ENCODE measurements around the gene SULF2.
"Not testable (repeated sequence)": the region's sequence is repeated elsewhere in the genome, so short reads cannot be mapped to it uniquely, and the experiment has no call there.

Gene SULF2

DNA sequence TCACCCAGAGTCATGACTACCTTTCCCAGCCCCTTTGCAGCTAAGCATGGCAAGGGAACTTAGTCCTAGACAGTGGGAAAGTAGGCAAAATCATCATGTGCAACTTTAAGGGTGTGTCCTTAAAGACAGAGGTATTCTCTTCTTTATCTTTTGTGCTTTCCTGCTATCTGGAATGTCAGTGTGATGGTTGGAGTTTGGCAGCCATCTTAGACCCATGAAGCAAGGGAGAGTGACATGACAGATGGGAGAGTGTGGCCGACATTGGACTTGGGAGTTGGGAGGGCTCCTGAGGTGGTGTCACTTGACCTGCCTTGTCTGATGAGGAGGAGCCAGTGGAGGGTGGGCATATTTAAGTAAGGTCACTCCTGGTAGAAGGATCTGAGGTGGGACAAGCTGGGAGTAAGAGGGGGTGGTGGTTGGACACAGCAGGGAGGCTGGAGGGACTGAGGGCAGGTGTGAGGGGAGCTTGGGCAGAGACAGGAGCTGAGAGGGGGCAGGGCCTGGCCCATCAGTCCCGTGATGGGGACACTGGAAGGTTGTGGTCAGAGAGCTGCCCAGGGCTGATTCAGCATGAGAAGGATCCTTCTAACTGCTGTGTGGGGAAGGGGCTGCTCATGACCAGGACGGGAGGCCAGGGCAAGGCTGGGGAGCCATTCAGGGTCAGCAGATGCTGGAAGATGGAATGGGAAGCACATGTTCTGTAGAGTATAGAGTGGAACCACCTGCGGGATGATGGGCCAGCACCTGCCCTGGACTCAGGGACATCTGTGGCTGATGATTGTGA lies 29.5 kb upstream of the SULF2 start:
- no peak overlapping the region for H3K4me3 ChIP-seq (replicated peaks; ENCODE audit: low read depth, low read length)
- no peak for DNase-seq (ENCODE audit: extremely low read depth, low read depth)
- TF ChIP-seq, protein P1, sequence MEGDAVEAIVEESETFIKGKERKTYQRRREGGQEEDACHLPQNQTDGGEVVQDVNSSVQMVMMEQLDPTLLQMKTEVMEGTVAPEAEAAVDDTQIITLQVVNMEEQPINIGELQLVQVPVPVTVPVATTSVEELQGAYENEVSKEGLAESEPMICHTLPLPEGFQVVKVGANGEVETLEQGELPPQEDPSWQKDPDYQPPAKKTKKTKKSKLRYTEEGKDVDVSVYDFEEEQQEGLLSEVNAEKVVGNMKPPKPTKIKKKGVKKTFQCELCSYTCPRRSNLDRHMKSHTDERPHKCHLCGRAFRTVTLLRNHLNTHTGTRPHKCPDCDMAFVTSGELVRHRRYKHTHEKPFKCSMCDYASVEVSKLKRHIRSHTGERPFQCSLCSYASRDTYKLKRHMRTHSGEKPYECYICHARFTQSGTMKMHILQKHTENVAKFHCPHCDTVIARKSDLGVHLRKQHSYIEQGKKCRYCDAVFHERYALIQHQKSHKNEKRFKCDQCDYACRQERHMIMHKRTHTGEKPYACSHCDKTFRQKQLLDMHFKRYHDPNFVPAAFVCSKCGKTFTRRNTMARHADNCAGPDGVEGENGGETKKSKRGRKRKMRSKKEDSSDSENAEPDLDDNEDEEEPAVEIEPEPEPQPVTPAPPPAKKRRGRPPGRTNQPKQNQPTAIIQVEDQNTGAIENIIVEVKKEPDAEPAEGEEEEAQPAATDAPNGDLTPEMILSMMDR (IDR thresholded peaks at IDR 0.05; ENCODE audit: low read depth, low read length, missing control alignments): no peak

GRCh38 chr20:47810721-47811347 lies 25.6 kb upstream of the SULF2 start:
- TF ChIP-seq, protein P1 (IDR thresholded peaks at IDR 0.05; ENCODE audit: low read depth, low read length, missing control alignments): no peak
- H3K4me3 ChIP-seq (replicated peaks; ENCODE audit: low read depth, low read length): no peak overlapping the region
- no peak for DNase-seq (ENCODE audit: extremely low read depth, low read depth)

DNA sequence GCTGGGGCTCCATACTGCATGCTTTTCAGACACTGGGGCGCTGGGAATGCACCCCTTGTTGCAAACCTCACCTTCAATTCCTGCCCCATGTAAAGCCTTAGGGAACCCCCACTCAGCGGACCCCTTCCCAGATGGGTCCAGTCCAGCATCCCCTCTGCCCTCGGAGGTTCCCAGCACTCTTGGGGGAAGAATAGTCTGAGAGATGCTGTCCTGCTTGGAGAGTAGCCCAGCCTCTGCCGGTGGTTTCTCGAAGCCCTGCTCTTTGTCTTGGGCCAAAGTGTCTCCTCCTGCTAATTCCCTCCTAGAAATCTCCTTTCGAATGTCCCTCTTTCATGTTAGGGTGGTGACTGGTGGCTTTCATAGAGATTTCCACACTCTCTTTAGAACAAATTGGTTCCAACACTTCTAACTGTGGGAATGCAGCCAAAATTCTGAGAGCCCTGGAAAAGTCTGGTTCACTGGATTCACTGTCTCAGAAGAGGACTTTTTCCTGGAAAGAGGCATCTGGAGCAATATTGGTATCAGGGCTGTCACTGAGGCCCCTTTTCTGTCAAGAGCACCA lies 24.9 kb upstream of the SULF2 start:
- TF ChIP-seq, protein P1 (IDR thresholded peaks at IDR 0.05; ENCODE audit: low read depth, low read length, missing control alignments): no peak
- DNase-seq (ENCODE audit: extremely low read depth, low read depth): no peak
- no peak overlapping the region for H3K4me3 ChIP-seq (replicated peaks; ENCODE audit: low read depth, low read length)

DNA sequence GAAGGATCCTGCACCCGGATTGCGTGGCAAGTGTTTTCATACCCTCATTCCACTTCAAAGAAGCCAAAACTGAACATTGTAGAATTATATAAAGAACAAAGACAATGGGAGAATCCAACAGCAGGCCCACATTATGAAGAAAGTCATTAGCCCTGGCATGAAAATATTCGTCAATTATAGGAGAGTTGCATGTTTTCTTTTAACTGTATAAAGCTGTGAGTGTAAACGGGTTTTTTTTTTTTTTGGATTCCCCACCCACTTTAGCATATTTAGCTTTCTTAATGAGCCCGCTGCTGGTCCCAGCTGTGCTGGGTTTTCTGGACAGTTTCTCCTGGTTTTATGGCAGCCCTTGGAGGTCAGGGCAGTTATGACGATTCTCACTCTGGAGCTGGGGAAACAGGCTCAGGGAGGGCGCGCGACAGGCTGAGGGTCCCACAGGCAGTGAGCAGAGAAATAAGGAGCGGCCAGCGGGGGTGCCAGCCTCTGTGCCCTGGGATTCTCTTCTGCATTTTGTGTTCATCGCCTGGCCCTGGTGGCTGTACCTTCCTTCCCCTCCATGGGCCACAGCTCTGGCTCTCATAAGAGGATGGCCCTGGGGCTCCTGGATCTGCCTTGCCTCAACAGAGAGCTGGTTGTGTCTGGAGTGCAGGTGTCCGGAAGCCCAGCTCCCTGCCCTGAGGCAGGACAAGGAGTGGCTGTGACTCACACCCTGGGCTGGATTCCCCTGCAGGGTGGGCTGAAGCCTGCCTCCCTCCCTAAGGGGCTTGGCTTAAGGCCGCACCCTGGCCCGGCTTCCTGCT lies 24.1 kb upstream of the SULF2 start:
- TF ChIP-seq, protein P1 (IDR thresholded peaks at IDR 0.05; ENCODE audit: low read depth, low read length, missing control alignments): no peak
- H3K4me3 ChIP-seq (replicated peaks; ENCODE audit: low read depth, low read length): no peak overlapping the region

DNA sequence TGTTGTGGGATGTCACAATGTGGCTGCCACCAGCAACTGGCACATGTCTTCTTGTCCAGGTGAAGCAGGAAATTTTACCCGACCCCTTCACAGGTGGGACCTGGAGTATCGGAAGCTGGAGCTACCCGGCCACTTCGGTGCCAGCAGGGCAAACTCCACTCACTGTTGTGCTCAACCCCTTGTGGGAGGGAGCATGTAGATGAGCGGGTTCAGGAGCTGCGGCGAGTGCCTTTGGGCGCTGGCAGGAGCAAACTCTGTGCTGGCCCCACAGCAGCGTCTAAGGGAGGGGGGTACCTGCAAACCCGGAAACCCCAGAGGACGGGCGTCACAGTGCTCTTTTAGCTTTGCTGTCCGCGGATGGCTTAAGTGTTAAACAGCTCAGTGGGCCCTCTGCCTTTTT lies 20.7 kb upstream of the SULF2 start:
- H3K4me3 ChIP-seq (replicated peaks; ENCODE audit: low read depth, low read length): no peak overlapping the region
- no peak for DNase-seq (ENCODE audit: extremely low read depth, low read depth)
- TF ChIP-seq, protein P1 (IDR thresholded peaks at IDR 0.05; ENCODE audit: low read depth, low read length, missing control alignments): no peak

More for the DNA sequence above, 24.1 kb upstream of the SULF2 start:
- DNase-seq (ENCODE audit: extremely low read depth, low read depth): peak; percentile 51

DNA sequence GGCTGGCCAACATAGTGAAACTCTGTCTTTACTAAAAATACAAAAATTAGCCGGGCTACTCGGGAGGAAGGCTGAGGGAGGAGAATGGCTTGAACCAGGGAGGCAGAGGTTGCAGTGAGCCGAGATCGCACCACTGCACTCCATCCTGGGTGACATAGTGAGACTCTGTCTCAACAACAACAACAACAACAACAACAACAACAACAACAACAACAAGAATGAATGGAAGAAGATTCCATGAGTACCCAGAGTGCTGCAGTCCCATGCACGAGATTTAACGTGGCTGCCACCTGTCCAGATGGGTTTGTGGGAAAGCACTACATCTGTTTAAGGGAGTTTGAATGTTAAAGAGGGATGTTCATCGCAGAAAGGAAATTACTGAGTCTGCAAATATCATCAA lies 19.7 kb upstream of the SULF2 start:
- not testable (repeated sequence) for DNase-seq (ENCODE audit: extremely low read depth, low read depth); H3K4me3 ChIP-seq (replicated peaks; ENCODE audit: low read depth, low read length)

DNA sequence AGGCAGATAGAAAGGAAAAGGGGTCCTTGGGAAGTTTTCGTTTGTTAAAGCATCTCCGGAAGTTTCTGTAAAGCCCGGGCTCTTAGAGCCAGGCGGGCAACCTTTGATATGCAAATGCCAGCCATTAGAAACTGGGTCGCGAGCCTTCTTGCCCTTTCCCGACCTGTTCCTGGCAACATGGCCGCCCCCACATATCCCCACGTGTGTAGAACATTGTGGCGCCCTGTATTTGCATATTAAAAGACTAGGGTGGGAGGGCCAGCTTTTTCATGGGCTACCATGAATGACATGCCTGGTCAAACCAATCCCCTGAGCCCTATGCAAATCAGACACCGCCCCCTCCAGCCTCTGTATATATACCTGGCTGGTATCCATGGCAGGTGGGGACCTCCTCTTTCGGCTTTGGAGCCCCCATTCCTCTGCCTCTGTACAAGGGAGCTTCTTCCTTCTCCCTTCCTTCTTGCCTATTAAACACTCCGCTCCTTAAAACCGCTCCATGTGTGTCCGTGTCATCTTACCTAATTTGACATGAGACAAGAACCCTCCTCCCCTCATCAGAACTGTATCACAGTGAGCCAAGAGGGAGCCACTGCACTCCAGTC lies 19.0 kb upstream of the SULF2 start:
- not testable (repeated sequence) for DNase-seq (ENCODE audit: extremely low read depth, low read depth); H3K4me3 ChIP-seq (replicated peaks; ENCODE audit: low read depth, low read length)
